Activated T-cell treated with anti-CD3 and anti-CD28 coated beads for 48 hours (primary cell): Measurements from ENCODE around the gene PTCH1.
A peak's percentile ranks its signal among the peaks of the same experiment; 100 is the strongest.

Source experiments
- DNase-seq: peaks from one replicate; pipeline ENCODE4 v3.0.0-alpha.2; 2020; ENCODE audit warnings: low read depth

PTCH1 gene

GRCh38 chr9:95512709-95513095 lies 4.1 kb downstream of the PTCH1 start:
- DNase-seq = no peak

- no peak for DNase-seq
Observed at GRCh38 chr9:95511952-95512708, 4.6 kb downstream of the PTCH1 start.

GRCh38 chr9:95511616-95511931 lies 5.2 kb downstream of the PTCH1 start:
- DNase-seq = no peak

- peak; percentile 88 for DNase-seq
Observed at GRCh38 chr9:95510709-95511615, 5.8 kb downstream of the PTCH1 start.

- no peak for DNase-seq
Observed at GRCh38 chr9:95509851-95510708, 6.7 kb downstream of the PTCH1 start.

GRCh38 chr9:95508968-95509850 lies 7.6 kb downstream of the PTCH1 start:
- peak; percentile 58 for DNase-seq

GRCh38 chr9:95508242-95508967 lies 8.4 kb downstream of the PTCH1 start:
- peak; percentile 31 for DNase-seq

- peak; percentile 29 for DNase-seq
Observed at GRCh38 chr9:95507464-95508241, 9.1 kb downstream of the PTCH1 start.

GRCh38 chr9:95506678-95507463 lies 9.9 kb downstream of the PTCH1 start:
- peak; percentile 22 for DNase-seq

GRCh38 chr9:95506428-95506677 lies 10.4 kb downstream of the PTCH1 start:
- DNase-seq = peak; percentile 14

GRCh38 chr9:95505717-95506427 lies 10.9 kb downstream of the PTCH1 start:
- DNase-seq = peak; percentile 41

- DNase-seq = no peak
Observed at GRCh38 chr9:95505072-95505716, 11.6 kb downstream of the PTCH1 start.

- DNase-seq = no peak
Observed at GRCh38 chr9:95504053-95504963, 12.5 kb downstream of the PTCH1 start.

GRCh38 chr9:95503369-95503768 lies 13.4 kb downstream of the PTCH1 start:
- DNase-seq = no peak

GRCh38 chr9:95502248-95502647 lies 14.5 kb downstream of the PTCH1 start:
- no peak for DNase-seq

- DNase-seq = no peak
Observed at GRCh38 chr9:95499847-95500246, 16.9 kb downstream of the PTCH1 start.

- no peak for DNase-seq
Observed at GRCh38 chr9:95499046-95499676, 17.6 kb downstream of the PTCH1 start.
